HG03175 (cell line): ENCODE data around the gene CMTM1.

Experiments used
- ATAC-seq: cut with Tn5 transposase; IDR thresholded peaks from one replicate; pipeline ENCODE4 v1.9.1; 2021; ENCODE audit warnings: mild to moderate bottlenecking, moderate library complexity; ENCODE audit not compliant: unreplicated experiment

The CMTM1 gene

GRCh38 chr16:66537236-66537635 lies 29.0 kb upstream of the CMTM1 start:
- ATAC-seq = no peak

GRCh38 chr16:66538910-66539309 lies 27.3 kb upstream of the CMTM1 start:
- ATAC-seq = no peak

GRCh38 chr16:66539623-66540469 lies 26.4 kb upstream of the CMTM1 start:
- ATAC-seq = peak; percentile 71

DNA sequence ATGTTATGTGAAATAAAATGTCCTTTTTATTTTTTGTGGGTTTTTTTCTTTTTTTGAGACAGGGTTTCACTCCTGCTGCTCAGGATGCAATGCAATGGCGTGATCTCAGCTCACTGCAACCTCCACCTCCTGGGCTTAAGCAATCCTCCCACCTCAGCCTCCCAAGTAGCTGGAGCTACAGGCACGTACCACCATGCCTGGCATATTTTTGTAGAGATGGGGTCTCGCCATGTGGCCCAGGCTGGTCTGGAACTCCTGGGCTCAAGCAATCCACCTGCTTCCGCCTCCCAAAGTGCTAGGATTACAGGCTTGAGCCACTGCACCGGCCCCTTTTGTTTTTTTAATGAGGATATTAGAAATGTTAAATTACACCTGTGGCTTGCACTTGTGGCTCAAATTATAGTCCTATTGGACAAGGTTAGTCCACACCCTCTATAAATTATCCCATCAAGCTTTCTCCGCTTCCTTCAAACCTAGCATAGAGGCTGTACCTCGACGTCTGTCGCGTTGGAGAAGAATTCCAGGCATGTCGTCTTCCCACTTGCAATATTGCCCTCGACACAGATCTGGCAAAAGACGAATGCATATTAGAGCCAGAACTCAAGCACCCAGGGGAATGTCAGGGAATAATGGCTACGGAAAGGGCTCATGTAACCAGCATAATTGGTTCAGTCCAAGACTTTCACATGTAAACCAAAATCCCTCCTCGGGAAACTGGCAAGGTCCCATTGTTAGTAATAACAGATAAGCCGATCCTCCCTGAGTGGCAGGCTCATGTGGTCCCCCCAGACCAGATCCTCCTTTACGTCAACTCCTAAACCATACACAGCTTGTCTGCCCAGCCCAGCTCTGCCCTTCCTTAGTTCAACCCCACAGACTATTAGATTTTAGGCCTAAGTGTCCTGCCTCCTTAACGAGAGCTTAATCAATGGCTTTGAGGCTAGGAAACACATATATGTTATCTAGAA lies 24.6 kb upstream of the CMTM1 start:
- ATAC-seq = no peak

DNA sequence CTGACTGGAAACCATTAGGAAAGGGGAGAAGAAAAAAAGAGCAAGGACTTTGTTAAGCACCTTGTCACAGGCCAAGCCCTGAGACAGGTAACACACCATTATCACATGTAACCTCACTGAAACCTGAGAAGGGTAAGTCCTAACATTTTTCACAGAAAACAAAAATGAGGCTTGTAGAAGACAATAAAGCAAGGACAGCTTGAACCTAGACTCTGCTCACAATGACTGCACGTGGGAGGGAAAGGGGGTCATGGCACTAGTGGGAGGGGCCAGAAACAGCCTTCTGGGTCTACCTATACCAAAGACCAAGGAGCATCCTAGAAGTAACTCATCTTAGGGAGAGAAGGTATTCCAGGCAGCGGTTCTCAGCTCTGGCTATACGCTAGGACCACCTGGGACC lies 23.8 kb upstream of the CMTM1 start:
- ATAC-seq = no peak

DNA sequence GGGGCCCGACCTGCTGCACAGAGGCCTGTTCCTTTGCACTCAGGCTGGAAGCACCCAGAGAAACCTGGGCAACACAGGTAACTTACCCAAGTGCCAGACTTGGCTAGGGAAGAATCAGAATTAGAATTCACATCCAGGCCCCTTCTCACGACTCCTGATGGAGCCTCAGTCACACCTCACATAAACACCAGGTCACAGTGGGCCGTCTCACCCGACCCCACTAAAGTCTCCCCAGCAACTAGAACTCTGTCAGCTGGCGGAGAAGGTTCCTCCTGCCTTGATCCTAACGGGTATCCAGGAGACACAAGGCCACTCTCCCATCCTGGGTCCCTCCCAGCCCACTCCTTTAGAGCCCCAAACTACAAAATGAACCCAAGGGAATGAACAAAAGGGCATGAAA lies 22.7 kb upstream of the CMTM1 start:
- ATAC-seq = no peak

GRCh38 chr16:66544016-66544757 lies 22.1 kb upstream of the CMTM1 start:
- ATAC-seq = no peak

DNA sequence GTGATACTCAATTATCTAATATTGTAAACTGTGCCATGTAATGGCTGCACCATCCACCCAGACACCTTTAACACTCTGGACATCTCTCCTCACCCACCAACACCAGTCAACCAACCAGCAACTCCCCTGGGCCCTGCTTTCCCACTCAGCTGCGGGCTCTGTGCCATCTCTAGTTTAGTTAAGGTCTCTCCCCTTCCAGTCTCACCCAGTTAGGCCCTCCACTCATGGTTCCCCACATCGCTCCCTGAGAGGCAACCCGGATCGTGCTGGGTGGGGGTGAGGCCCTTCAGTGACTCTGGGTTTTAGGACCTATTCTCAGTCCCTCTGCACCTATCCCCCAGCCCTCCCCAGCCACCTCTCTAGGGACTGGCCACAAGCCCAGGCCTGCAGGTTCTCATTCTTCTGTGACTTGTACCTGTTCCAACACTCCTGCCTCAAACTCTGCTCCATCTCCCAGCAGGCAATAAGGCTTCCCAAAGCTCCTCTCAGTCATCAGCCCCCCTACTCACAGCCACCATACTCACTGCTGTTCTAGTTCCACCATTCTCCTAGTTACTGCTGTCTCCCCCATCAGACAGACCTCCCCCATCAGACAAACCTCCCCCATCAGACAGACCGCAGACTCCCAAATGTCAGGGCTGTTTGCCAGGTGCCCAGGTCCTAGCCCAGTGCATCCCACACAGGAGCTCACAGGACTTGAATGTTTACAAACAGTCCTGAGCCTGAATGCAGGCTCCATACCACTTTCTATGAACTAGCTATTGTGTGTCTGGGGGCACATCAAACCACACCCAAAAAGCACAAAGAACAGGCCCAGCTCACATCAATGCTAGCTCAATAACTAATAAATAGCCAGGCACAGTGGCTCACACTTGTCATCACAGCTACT lies 18.9 kb upstream of the CMTM1 start:
- no peak for ATAC-seq

DNA sequence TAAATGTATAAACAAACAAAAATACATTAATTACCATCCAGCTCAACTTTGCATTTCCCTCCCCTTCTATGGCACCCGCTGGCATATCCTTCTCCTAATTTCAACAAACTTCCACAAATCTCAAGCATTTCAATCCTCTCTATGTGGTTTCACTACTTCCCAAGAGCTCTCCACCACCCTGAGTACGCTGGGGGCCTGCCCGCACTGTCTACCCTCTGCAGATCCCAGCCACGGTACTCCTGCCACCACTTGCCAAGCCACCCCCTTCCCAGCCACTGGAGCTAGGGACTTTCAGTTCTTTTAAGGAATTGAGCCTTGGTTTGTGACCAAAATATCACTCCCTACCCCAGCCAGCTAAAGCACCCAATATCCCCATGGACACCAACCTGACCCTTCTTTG lies 18.2 kb upstream of the CMTM1 start:
- no peak for ATAC-seq

GRCh38 chr16:66548868-66549267 lies 17.4 kb upstream of the CMTM1 start:
- no peak for ATAC-seq

DNA sequence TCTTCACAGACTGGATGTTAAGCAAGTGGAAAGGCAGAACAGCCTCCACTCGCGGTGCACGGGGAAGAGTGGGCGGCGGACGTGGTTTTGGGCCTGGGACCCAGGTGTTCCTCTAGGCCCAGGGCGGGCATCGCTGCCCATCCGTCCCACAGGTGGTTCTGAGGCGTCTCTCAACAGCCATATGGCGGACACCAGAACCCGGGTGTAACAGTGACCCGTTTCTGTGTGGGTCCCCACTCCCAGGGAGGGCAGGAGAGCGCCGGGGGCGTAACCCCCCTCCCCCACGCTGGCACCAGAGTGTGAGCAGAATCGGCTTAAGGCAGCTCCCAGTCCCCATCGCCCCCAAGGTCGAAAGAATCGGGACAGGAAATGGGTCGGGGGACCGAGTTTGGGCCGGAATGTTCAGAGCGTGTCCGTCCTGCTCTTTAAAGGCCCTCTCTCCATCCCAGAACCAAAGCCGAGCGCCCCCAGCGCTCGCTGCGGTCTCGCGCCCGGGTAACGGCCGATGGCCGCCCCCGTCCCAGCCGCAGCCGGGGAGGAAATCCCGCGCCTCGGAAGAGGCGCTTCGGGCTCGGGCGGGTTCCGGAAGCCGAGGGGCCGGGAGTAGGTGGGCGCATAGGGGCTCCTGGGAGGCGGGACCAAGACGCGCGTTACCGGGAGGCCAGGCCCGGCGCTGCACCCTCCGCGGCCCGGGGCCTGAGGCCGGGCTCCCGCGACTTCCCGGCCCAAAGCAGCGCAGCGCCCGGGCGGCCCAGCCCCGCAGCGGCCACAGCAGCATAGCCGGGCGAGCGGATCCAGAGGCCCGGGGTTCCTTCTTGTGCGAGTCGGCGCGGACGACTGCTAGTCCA lies 16.7 kb upstream of the CMTM1 start, which contains the start of gene TK2:
Gene TK2, minus strand, starts transcription at position 839 of the 848 bp plus-strand sequence. Its CDS starts 61 bp downstream, at position 778.
- ATAC-seq = no peak

DNA sequence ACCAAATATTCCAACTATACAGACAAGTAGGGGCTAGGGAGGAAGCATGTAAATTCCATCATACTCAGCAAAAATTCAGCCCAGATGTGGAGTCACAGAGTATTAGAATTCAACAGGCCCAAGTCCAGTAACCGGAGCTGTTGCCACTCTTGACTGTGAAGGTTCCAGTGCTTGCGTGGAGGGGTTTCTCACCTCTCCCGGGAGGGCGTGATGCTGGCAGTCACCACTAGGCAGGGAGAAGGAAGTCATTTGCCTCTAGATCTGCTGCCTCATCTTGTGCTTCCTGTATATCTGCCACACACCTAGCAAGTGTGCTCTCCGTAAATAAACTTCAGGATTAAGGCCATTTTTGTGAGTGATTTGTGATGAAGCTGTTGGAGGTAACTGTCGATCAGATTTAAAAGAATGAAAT lies 14.9 kb upstream of the CMTM1 start:
- peak; percentile 25 for ATAC-seq

GRCh38 chr16:66551788-66552285 lies 14.4 kb upstream of the CMTM1 start:
- no peak for ATAC-seq

DNA sequence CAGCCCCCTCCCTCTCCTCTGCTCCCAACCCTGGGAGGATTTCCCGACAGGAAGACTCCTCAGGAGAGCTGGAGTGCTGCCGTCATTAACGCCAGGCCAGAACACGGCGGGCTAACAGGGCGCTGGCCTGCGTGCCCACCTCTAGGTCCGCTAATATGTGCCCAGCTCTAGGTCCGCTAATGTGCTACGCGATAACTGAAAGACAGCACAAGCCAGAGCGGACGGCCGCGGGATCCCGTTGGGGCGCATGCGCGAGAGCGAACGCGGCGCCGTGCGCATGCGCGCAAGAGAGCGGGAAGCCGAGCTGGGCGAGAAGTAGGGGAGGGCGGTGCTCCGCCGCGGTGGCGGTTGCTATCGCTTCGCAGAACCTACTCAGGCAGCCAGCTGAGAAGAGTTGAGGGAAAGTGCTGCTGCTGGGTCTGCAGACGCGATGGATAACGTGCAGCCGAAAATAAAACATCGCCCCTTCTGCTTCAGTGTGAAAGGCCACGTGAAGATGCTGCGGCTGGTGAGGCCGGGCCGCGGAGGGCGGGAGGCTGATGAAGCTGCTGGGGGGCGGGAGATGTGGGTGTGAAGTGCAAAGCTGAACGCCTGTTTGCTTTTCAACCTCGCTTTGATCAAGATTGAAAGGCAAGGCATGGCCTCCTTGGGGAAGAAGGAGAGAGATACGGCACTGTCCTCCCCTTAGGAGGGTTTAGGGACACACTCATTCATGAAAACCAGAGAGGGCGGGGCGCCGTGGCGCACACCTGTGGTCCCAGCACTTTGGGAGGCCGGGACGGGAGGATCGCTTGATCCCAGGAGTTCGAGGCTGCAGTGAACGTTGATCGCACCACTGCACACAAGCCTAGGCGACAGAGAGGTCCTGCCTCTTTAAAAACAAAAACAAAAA lies 13.7 kb upstream of the CMTM1 start, which contains the start of gene CKLF:
Gene CKLF, plus strand, starts transcription at position 291 of the 892 bp plus-strand sequence. Its CDS starts 140 bp downstream, at position 431.
- ATAC-seq = peak; percentile 71

DNA sequence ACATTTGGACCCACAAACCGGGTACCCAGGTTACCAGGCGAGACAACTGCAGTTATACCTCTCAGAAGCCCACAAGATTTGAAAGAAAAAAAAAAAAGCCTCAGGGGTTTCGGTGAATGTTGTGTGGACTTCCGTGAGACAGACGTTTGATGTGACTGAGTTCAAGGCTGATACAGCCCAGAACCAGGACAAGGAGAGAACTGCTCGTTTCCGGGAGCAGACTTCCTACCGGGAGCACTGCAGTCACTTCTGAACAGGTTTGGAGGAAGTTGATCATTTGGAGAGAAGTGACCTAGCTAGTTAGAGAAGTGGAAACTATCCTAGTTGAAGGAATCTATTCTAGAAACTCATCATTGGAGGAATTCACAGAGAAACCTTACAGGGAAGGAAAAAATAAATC lies 13.0 kb upstream of the CMTM1 start:
- no peak for ATAC-seq

DNA sequence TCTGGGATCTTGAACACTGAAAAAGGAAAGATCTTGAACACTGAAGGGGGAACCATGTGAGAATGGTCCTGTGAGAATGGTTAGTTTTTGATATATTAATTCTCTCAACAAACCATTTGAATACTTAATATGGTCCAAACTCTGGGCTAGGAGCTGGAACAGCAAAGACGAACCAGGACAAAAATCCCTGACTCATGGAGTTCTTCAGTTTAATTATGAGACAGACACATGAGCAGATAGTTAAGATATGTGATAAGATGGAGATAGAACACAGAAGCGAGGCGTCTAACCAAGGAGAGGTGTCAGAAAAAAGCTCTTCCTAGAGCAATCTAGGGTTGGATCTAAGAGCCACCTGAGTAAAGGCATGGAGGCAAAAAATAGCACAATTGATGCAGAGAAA lies 12.2 kb upstream of the CMTM1 start:
- no peak for ATAC-seq

GRCh38 chr16:66554495-66554894 lies 11.7 kb upstream of the CMTM1 start:
- no peak for ATAC-seq

DNA sequence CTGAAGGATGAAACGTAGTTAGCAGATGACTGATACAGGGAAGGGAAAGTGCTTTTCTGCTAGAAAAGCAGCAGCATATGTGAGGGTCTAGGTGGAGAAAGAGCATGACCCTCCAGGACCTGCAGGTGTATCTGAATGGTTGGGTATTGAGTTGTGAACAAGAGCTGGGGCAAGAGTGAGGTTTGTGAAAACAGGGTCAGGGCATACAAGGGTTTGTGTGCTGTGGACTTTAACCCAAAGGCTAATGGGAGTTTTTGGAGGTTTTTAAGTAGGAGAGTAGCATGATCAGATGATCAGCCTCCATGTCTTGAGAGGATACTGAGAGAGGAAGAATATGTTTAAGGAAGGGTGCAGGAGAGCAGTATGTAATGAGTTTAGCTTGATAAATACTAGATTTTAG lies 6.1 kb upstream of the CMTM1 start:
- ATAC-seq = no peak
